HL-60 (cell line): ENCODE data around the gene ME1.

ENCODE experiments used
- DNase-seq, 2 experiments: peaks; one replicate each; pipeline ENCODE4 v3.0.0-alpha.2; 2010 to 2020; ENCODE audit warnings: low read depth in 1 of 2, low spot score in 1 of 2
- H3K27ac ChIP-seq: fragments of 250-450 bp; sonication (Bioruptor Pico); replicated peaks from 2 replicates; pipeline ENCODE4 v1.5.1; 2020; ENCODE audit warnings: mild to moderate bottlenecking, moderate library complexity
- H3K27me3 ChIP-seq: fragments of 250-450 bp; sonication (Bioruptor Pico); 2 replicates; pipeline ENCODE4 v1.5.1; 2021; ENCODE audit warnings: mild to moderate bottlenecking, moderate library complexity; ENCODE audit not compliant: insufficient read depth, poor library complexity, severe bottlenecking
- H3K4me3 ChIP-seq: replicated peaks from 2 replicates; pipeline ENCODE4 v1.5.1; 2011; ENCODE audit warnings: mild to moderate bottlenecking, control low read depth, low read length; ENCODE audit not compliant: insufficient read depth
- CTCF ChIP-seq: IDR thresholded peaks from one replicate; pipeline ENCODE4 v1.5.1; 2011; ENCODE audit warnings: low read length, control low read depth, inconsistent platforms; ENCODE audit not compliant: insufficient read depth
- GABPA ChIP-seq: IDR thresholded peaks from 2 replicates; pipeline ENCODE4 v1.6.1; 2012; ENCODE audit warnings: low read depth
- POLR2AphosphoS5 ChIP-seq: IDR thresholded peaks from 2 replicates; pipeline ENCODE4 v1.6.1; 2012; ENCODE audit warnings: low read depth
- SPI1 ChIP-seq: IDR thresholded peaks from 2 replicates; pipeline ENCODE4 v1.6.1; 2012; ENCODE audit warnings: low read depth, mild to moderate bottlenecking, borderline replicate concordance
- TF ChIP-seq, protein P1 (sequence below): IDR thresholded peaks from 2 replicates; pipeline ENCODE4 v1.6.1; 2012; ENCODE audit warnings: low read depth; ENCODE audit not compliant: insufficient replicate concordance

Gene ME1

GRCh38 chr6:83369692-83370091, 61.2 kb downstream of the ME1 start:
- Histone ChIP-seq H3K4me3 (no peak overlapping the region), H3K27ac (no peak overlapping the region), H3K27me3 (no peaks in the 10 kb centered on the region)
- DNase-seq, result no peak
- TF ChIP-seq SPI1, result no peak
- TF ChIP-seq, protein P1, sequence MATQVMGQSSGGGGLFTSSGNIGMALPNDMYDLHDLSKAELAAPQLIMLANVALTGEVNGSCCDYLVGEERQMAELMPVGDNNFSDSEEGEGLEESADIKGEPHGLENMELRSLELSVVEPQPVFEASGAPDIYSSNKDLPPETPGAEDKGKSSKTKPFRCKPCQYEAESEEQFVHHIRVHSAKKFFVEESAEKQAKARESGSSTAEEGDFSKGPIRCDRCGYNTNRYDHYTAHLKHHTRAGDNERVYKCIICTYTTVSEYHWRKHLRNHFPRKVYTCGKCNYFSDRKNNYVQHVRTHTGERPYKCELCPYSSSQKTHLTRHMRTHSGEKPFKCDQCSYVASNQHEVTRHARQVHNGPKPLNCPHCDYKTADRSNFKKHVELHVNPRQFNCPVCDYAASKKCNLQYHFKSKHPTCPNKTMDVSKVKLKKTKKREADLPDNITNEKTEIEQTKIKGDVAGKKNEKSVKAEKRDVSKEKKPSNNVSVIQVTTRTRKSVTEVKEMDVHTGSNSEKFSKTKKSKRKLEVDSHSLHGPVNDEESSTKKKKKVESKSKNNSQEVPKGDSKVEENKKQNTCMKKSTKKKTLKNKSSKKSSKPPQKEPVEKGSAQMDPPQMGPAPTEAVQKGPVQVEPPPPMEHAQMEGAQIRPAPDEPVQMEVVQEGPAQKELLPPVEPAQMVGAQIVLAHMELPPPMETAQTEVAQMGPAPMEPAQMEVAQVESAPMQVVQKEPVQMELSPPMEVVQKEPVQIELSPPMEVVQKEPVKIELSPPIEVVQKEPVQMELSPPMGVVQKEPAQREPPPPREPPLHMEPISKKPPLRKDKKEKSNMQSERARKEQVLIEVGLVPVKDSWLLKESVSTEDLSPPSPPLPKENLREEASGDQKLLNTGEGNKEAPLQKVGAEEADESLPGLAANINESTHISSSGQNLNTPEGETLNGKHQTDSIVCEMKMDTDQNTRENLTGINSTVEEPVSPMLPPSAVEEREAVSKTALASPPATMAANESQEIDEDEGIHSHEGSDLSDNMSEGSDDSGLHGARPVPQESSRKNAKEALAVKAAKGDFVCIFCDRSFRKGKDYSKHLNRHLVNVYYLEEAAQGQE, result no peak
- no peak for TF ChIP-seq GABPA
- TF ChIP-seq CTCF, result no peak
- no peak for TF ChIP-seq POLR2AphosphoS5

- H3K27ac ChIP-seq, result no peak overlapping the region
- no peak overlapping the region for H3K4me3 ChIP-seq
- no peak for DNase-seq
- TF ChIP-seq POLR2AphosphoS5 (no peak), CTCF (no peak), GABPA (no peak), SPI1 (no peak)
- TF ChIP-seq, protein P1, result no peak
- H3K27me3 ChIP-seq, result no peaks in the 10 kb centered on the region
Measured at GRCh38 chr6:83368577-83368976, 62.3 kb downstream of the ME1 start.

DNA sequence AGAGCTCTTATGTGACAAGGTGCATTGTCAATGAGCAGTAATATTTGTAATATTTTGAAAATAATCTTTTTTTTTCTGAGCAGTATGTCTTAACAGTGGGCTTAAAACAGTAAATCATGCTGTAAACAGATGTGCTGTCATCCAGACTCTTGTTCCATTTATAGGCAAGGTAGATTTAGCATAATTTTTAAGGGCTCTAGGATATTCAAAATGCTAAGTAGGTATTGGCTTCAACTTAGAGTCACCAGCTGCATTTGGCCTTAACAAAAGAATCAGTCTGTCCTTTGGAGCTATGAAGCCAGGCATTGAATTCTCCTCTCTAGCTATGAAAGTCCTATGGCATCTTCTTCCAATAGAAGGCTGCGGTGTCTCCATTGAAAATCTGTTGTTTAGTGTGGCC, 63.7 kb downstream of the ME1 start:
- Histone ChIP-seq H3K27ac (no peak overlapping the region), H3K4me3 (no peak overlapping the region), H3K27me3 (no peaks in the 10 kb centered on the region)
- no peak for DNase-seq
- no peak for TF ChIP-seq GABPA
- no peak for TF ChIP-seq CTCF
- TF ChIP-seq SPI1, result no peak
- TF ChIP-seq POLR2AphosphoS5, result no peak
- TF ChIP-seq, protein P1, result no peak
